Activated CD8-positive, alpha-beta T cell treated with anti-CD3 and anti-CD28 coated beads for 36 hours (primary cell): Measurements from ENCODE around the gene CD247. TPM values are rescaled to one million over a fixed set of nuclear protein-coding genes. Genes with fewer than 3 reads are reported as not detected.

Experiments used
- ATAC-seq: fragments of 200-7000 bp; cut with Tn5 transposase; one replicate; pipeline ENCODE4 v1.10.0; 2021; ENCODE audit warnings: mild to moderate bottlenecking, moderate library complexity
- CTCF ChIA-PET: fragments of 350-600 bp; sonication (Branson Sonifier 250); formaldehyde crosslinking; loops from one replicate; lab custom pipeline; 2021; ENCODE audit warnings: antibody characterized with exemption; lab: Charles Lee
- POLR2A ChIA-PET: fragments of 350-600 bp; sonication (Branson Sonifier 250); formaldehyde crosslinking; loops from one replicate; lab custom pipeline; 2021; ENCODE audit warnings: antibody characterized with exemption; lab: Charles Lee
- DNase-seq: peaks from one replicate; pipeline ENCODE4 v3.0.0-alpha.2; 2020
- H3K27ac Mint-ChIP-seq: one replicate; pipeline ENCODE4 v1.8.0; 2021; ENCODE audit warnings: mild to moderate bottlenecking, mixed read lengths
- H3K27me3 Mint-ChIP-seq: one replicate; pipeline ENCODE4 v1.8.0; 2021; ENCODE audit warnings: mixed read lengths
- H3K36me3 Mint-ChIP-seq: one replicate; pipeline ENCODE4 v1.8.0; 2021; ENCODE audit warnings: low read depth, mixed read lengths
- H3K4me1 Mint-ChIP-seq: one replicate; pipeline ENCODE4 v1.8.0; 2021; ENCODE audit warnings: low read depth, mixed read lengths
- H3K4me3 Mint-ChIP-seq: one replicate; pipeline ENCODE4 v1.8.0; 2021; ENCODE audit warnings: mild to moderate bottlenecking, moderate library complexity, mixed read lengths
- H3K9me3 Mint-ChIP-seq: one replicate; pipeline ENCODE4 v1.8.0; 2021; ENCODE audit warnings: mixed read lengths
- intact Hi-C: fragments of 100-400 bp; cut with micrococcal nuclease; formaldehyde crosslinking; loops from one replicate; pipeline ENCODE4 v1.10.0; 2022
- total RNA-seq, 2 experiments: library from RNA; stranded (reverse); gene quantifications; one replicate each; pipeline ENCODE4 v1.2.3, GENCODE V29; 2021
- TF ChIP-seq, protein P1 (sequence below): fragments of 200-600 bp; IDR thresholded peaks from one replicate; pipeline ENCODE4 v1.8.0; 2022; ENCODE audit warnings: antibody characterized with exemption, mild to moderate bottlenecking

The CD247 gene
- total RNA-seq, 2 experiments from 2014 or later = 224 to 229 TPM

GRCh38 chr1:167504467-167504827, 13.9 kb downstream of the CD247 start:
- Mint-ChIP-seq H3K27ac (peak overlapping the region; percentile 12), H3K4me3 (no peak overlapping the region), H3K36me3 (peaks cover 78% of the 10 kb centered on the region), H3K27me3 (no peaks in the 10 kb centered on the region), H3K4me1 (peaks cover 94% of the 10 kb centered on the region), H3K9me3 (no peaks in the 10 kb centered on the region)
- ATAC-seq (no peak), DNase-seq (no peak)
- intact Hi-C loops = loop anchor here (5.0 kb wide), 1 partner anchor 52 kb away; no protein-coding TSS in a partner anchor
- CTCF ChIA-PET = interaction anchor here (1.2 to 4.4 kb wide), 3 partner anchors 11 to 26 kb away, joined by 3 to 26 read pairs (median 4); no protein-coding TSS in a partner anchor
- TF ChIP-seq, protein P1, sequence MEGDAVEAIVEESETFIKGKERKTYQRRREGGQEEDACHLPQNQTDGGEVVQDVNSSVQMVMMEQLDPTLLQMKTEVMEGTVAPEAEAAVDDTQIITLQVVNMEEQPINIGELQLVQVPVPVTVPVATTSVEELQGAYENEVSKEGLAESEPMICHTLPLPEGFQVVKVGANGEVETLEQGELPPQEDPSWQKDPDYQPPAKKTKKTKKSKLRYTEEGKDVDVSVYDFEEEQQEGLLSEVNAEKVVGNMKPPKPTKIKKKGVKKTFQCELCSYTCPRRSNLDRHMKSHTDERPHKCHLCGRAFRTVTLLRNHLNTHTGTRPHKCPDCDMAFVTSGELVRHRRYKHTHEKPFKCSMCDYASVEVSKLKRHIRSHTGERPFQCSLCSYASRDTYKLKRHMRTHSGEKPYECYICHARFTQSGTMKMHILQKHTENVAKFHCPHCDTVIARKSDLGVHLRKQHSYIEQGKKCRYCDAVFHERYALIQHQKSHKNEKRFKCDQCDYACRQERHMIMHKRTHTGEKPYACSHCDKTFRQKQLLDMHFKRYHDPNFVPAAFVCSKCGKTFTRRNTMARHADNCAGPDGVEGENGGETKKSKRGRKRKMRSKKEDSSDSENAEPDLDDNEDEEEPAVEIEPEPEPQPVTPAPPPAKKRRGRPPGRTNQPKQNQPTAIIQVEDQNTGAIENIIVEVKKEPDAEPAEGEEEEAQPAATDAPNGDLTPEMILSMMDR = no peak
- POLR2A ChIA-PET = interaction anchor here (1.1 to 6.7 kb wide), 5 partner anchors 11 to 50 kb away, joined by 3 to 71 read pairs (median 4); partner anchors contain the start of gene CD247

GRCh38 chr1:167503626-167504466, 14.5 kb downstream of the CD247 start:
- intact Hi-C loops = loop anchor here (5.0 kb wide), 1 partner anchor 52 kb away; no protein-coding TSS in a partner anchor
- TF ChIP-seq, protein P1 = no peak
- Mint-ChIP-seq H3K27ac (peak overlapping the region; percentile 97), H3K27me3 (no peaks in the 10 kb centered on the region), H3K4me1 (peaks cover 96% of the 10 kb centered on the region), H3K4me3 (peak overlapping the region; percentile 30), H3K36me3 (peaks cover 79% of the 10 kb centered on the region), H3K9me3 (no peaks in the 10 kb centered on the region)
- ChIA-PET CTCF (interaction anchor here (6.0 kb wide), 1 partner anchor 13 kb away, joined by 62 read pairs; the partner anchor contains the start of gene CD247), POLR2A (interaction anchor here (1.0 to 8.8 kb wide), 6 partner anchors 11 to 57 kb away, joined by 3 to 148 read pairs (median 40); partner anchors contain the start of gene CD247)
- ATAC-seq (no peak), DNase-seq (no peak)

GRCh38 chr1:167502719-167503462, 15.4 kb downstream of the CD247 start:
- intact Hi-C loops = loop anchor here (5.0 kb wide), 1 partner anchor 51 kb away; no protein-coding TSS in a partner anchor
- TF ChIP-seq, protein P1 = no peak
- ChIA-PET CTCF (interaction anchor here (1.5 to 6.0 kb wide), 4 partner anchors 14 to 65 kb away, joined by 4 to 62 read pairs (median 14); partner anchors contain the start of gene CD247), POLR2A (interaction anchor here (1.0 to 8.8 kb wide), 13 partner anchors 8 to 70 kb away, joined by 3 to 148 read pairs (median 5); partner anchors contain the start of gene CD247)
- no peak for DNase-seq
- H3K4me1 Mint-ChIP-seq = peaks cover 96% of the 10 kb centered on the region
- ATAC-seq = no peak
- peak overlapping the region; percentile 56 for H3K4me3 Mint-ChIP-seq
- no peaks in the 10 kb centered on the region for H3K27me3 Mint-ChIP-seq
- H3K27ac Mint-ChIP-seq = peak overlapping the region; percentile 97
- no peaks in the 10 kb centered on the region for H3K9me3 Mint-ChIP-seq
- peaks cover 79% of the 10 kb centered on the region for H3K36me3 Mint-ChIP-seq

GRCh38 chr1:167502192-167502551, 16.2 kb downstream of the CD247 start:
- TF ChIP-seq, protein P1 = no peak
- POLR2A ChIA-PET = interaction anchor here (0.9 to 8.8 kb wide), 13 partner anchors 9 to 71 kb away, joined by 3 to 148 read pairs (median 5); partner anchors contain the start of gene CD247
- H3K9me3 Mint-ChIP-seq = no peaks in the 10 kb centered on the region
- H3K4me1 Mint-ChIP-seq = peaks cover 96% of the 10 kb centered on the region
- intact Hi-C loops = loop anchor here (5.0 kb wide), 1 partner anchor 50 kb away; no protein-coding TSS in a partner anchor
- CTCF ChIA-PET = interaction anchor here (1.5 to 6.0 kb wide), 4 partner anchors 15 to 64 kb away, joined by 4 to 62 read pairs (median 14); partner anchors contain the start of gene CD247
- H3K36me3 Mint-ChIP-seq = peaks cover 79% of the 10 kb centered on the region
- peak overlapping the region; percentile 97 for H3K27ac Mint-ChIP-seq
- ATAC-seq (peak; percentile 14), DNase-seq (no peak)
- H3K27me3 Mint-ChIP-seq = no peaks in the 10 kb centered on the region
- H3K4me3 Mint-ChIP-seq = peak overlapping the region; percentile 56
